Stimulated activated CD8-positive, alpha-beta memory T cell treated with anti-CD3 and anti-CD28 coated beads, Interleukin-4, amount 100 ng/mL, for 24 hours (primary cell): Measurements from ENCODE around the gene ATF4.

Source experiments
- DNase-seq: peaks from one replicate; pipeline ENCODE4 v3.0.0-alpha.2; 2020; ENCODE audit warnings: low read depth

The ATF4 gene, protein sequence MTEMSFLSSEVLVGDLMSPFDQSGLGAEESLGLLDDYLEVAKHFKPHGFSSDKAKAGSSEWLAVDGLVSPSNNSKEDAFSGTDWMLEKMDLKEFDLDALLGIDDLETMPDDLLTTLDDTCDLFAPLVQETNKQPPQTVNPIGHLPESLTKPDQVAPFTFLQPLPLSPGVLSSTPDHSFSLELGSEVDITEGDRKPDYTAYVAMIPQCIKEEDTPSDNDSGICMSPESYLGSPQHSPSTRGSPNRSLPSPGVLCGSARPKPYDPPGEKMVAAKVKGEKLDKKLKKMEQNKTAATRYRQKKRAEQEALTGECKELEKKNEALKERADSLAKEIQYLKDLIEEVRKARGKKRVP

DNA sequence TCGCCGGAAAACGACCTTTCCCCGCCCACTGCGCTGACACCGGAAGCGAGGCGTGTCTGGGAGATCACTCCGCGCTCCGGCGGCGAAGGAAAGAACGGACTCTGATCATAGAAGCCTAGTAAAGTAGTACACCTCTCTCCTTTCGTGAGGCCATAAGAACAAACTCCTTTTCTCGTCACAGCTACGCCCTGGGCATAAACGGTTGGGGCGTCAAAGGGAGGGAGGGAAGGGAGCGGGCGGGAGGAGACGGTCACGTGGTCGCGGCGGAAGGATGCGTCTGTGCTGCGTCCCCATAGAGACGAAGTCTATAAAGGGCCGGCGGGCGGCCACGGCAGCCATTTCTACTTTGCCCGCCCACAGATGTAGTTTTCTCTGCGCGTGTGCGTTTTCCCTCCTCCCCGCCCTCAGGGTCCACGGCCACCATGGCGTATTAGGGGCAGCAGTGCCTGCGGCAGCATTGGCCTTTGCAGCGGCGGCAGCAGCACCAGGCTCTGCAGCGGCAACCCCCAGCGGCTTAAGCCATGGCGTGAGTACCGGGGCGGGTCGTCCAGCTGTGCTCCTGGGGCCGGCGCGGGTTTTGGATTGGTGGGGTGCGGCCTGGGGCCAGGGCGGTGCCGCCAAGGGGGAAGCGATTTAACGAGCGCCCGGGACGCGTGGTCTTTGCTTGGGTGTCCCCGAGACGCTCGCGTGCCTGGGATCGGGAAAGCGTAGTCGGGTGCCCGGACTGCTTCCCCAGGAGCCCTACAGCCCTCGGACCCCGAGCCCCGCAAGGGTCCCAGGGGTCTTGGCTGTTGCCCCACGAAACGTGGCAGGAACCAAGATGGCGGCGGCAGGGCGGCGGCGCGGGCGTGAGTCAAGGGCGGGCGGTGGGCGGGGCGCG is at the start of gene ATF4:
Gene ATF4, plus strand, starts transcription at position 337 of the 880 bp plus-strand sequence. CDS start 884 bp downstream, outside the sequence.
- DNase-seq: peak; percentile 81

DNA sequence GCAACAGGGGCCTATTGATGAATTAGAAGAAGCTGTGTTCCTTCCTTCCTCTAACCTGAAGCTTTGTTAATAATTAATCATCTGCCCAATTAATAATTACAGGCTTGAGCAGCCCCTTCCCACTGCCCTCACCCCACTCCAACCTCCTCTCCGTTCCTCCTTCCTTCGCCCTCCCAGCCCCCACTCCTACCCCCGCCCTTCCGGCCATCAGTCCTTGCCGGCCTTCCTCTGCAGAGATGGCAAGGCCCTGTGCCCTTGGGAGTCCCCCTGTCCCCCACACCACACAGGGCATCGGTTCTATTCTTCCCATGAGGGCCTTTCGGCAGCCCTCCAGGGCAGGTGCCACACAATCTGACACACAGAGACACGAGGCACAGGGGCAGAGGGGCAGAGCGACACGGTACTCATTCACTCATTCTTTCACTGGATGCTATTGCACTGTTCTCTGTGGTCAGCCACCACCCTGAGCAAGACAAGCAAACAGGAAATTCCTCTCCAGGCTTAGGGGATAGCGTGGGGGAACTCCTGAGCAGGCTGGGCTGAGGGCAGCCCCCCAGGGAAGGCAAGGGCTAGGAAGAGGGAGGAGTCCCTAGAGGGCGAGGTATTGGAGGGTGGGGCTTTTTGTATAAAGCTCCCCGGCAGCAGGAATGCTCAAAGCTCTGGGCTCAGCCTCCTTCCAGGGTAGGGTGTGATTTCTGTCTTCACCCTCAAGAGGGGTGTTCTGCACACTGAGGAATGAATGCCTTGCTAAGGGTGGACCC is 48.8 kb upstream of the ATF4 start:
- DNase-seq: no peak

DNA sequence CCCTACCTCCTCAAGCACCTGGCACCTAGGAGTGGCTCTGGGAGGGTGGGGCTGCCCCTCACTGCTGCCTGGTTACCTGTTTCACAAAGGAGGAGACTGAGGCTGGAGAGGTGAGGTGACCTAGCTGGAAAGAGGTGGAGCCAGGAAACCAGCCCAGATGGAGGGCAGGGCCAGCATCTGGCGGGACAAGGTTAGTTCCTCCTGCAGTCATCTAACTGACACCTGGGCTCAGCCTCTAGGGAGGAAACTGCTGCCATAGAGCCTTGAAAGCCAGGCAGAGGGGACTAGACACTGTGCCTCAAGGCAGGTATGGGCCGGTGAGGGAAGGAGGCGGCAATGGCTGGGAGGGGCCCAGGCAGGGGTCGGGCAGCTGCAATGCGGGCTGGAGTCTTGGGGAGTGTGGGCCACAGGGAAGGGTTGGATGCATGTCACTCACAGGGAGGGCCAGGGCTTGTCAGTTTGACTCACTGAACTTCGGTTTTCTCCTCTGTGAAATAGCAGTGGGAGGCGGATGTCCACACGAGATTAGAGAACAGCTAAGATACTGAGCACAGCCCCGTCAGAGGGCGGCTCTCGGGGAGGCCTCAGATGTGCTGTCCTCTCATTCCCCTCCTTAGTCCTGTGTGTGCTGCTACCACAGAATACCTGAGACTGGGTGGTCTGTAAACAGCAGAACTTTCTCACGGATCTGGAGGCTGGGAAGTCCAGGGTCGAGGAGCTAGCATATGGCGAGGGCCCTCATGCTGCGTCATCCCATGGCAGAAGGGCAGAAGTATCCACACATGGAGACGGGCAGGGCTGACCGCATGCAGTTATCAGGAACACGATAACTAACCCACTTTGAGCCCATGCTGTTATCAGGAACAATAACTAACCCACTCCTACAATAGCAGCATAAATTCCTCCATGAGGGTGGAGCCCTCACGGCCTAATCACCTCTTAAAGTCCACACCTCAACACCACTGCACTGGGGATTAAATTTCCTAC is 47.5 kb upstream of the ATF4 start:
- no peak for DNase-seq

DNA sequence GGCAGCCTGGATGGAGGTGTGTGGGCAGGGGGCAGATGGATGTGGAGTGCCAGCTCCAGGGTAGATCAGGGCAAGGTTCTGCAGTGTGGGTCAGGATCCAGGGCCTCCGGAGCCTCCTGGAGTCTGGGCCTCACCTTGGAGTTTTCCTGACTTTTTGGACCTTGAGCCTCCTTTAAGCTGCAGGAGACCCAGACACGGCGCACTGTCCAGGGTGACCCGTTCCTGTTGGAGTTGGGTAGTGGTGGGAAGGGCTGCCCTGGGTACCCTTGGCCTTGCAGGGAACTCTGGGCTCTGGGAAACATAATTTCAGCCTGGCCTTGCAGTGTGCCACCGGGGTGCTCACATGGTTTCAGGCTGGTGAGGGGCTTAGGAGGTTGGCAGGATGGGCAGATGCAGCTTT is 46.5 kb upstream of the ATF4 start:
- DNase-seq: no peak

DNA sequence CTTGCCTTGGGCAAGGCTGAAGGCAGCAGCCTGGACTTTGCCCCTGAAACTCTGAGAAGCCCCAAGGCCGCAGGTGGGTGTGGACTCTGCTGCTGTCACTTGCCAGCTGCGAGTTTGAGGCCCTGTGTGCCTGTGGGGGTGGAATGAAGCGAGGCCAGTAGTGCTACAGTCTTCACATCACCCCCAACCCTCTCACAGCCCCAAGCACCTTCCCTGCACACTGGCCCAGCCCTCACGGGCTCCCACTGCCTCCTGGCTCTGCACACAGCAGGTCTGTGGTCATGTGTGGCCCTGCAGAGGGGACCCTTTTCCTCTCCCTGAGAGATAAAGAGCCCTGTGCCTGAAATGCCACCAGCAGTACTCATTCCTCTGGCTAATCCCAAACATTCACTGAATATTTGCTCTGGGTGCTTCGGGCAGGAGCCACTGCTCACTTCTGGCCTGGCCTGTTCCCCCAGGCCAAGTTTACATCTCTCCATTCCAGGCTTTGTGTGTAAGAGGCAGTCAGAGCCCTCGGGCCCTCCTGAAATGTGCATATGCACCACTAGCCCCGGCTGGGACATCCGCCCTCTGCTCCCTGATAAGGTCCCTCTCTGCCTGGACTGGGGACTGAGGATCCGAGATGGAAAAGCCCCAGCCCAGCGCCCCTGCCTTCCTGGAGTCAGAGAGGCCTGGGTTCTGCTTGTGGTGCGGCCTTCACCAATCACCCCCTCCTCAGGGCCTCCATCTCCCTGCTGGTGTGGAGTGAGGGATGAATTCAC is 45.8 kb upstream of the ATF4 start:
- DNase-seq: no peak

DNA sequence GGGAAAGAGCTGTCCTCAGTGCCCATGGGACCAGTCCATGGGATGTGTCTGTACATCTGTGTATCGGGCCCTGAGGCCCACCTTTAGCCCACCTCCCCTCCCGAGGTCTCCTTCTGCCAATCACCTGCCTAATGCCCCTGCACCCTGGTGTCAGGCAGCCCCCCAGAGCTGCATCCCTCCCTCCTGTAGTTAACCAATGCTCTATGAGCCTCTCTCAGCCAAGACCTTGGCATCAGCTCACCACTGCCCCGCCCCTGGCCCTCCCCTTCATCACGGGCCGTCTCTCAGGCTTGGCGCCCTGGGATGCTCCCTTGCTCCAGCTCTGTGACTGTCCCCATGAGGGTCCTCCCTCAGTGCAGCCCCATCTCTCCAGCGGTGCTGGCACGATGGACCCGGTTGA is 45.0 kb upstream of the ATF4 start:
- DNase-seq: no peak

DNA sequence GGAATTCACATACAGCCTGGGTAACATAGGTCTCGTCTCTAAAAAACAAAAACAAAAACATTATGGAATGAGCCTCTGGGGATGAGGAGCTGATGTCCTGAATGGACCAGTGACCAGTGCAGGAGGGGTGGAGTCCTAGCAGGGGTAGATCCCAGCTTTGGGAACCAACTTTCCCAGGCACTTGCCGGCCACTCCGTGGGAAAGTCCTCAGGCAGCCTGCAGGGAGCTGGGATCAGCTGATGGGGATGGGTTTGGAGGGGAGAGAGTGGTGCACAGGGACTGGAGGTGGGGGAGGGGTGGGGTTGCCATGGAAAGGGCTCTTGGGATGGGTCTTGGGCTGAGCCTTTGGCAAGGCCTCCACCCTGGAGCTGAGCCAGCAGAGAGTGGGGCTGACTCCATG is 44.5 kb upstream of the ATF4 start:
- no peak for DNase-seq

DNA sequence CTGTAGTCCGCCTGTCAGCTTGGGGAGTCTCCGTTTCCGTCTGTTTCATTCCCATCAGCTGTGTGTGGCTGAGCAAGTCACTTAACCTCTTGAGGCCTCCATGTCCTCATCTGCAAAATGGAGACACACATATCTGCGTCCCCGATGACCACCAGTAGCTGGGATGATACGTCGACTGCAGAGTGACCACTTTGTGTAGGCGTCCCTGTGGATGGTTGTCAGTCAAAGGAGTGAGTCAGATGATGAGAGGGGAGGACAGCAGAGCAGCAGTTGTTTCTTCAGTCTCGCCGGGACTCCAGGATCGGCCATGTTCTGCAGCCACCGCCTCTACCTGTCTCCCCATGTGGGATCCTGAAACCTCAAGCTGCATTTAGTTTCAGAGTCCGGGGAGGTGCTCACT is 43.7 kb upstream of the ATF4 start:
- DNase-seq: no peak

DNA sequence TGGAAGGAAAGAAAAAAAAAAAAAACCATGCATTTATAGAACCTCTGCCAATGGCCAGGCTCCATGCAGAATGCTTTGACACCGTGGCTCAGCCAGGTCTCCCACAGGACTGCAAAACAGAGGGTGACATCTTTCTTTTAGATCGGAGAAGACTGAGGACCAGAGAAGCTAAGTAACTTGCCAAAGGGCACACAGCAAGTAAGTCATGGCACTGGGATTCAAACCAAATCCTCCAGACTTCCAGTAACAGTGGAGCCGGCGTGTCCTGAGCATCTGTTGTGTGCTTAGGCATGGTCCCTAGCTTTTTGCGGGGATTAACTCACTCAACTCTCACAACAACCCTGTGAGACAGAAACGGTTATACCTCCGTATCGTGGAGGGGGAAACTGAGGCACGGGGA is 42.8 kb upstream of the ATF4 start:
- no peak for DNase-seq

DNA sequence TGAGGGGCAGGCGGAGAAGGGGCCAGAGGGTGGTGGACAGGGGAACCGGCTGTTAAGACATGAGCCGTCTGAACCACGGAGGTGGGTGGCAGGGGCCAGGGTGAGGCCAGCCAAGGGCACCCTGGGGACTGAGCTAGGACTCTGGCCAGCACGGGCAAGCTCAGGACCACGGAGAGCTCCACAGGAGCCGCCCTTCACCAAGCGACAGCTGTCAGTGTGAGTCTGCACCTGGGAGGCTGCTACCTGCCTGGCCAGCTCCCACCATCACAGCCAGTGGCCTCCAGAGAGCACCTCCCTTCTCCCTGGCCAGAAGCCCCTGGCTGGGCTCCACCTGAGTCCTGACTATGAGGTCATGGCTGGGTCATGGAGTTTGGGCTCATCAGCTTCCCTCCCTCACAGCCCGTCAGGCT is 41.9 kb upstream of the ATF4 start:
- DNase-seq: no peak

DNA sequence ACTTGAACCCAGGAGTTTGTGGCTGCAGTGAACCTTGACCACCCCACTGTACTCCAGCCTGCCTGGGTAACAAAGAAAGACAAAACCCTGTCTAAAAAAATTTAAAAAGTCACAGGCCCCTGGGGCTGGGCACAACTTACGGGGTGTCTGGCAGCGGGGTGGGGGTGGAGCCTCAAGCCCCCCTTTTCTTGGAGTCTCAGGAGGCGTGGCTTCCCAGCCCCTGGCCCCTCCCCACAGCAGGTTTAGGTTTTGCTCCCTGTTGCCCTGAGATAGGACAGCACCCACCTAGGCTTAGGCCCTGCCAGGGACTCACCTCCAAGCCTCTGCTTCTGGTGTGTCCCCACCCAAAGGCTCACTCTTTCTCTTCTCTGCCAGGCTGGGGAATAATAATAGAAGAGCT is 41.1 kb upstream of the ATF4 start:
- DNase-seq: no peak

DNA sequence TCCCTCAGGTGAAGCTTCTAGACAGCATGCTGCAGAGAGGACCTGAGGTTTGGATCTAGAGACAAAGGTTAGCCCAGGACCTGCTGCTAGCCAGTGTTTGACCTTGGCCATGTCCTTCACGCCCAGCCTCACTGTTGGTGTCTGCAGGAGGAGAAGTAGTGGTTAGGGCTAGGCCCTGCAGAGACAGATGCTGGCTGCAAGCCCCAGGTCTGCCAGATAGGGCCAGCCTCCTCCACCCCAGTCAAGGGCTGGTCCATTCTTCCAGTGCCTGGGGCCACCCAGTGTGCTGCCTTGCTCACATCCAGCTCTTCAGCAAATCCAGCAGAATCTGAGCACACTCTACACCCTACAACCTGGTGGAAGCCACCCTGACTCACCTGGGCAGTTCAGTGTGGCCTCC is 39.8 kb upstream of the ATF4 start:
- no peak for DNase-seq

DNA sequence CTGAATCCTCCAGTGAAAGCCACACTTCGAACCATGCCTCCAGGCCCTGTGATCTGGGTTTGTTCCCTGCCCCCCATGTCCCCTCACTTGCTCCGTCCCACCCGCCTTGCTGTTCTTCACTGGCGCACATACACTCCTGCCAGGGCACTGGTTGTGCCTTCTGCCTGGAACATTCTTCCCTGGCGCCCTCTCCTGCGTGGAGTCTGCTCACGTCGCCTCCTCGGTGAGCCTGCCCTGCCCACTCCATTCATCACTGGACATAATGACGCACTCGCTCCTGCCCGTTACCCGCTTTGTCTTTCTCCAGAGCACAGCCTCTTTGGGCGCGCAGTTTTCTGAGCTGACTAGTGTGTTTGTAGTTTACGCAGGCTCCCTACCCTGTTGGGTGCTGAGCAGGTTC is 39.3 kb upstream of the ATF4 start:
- DNase-seq: no peak

DNA sequence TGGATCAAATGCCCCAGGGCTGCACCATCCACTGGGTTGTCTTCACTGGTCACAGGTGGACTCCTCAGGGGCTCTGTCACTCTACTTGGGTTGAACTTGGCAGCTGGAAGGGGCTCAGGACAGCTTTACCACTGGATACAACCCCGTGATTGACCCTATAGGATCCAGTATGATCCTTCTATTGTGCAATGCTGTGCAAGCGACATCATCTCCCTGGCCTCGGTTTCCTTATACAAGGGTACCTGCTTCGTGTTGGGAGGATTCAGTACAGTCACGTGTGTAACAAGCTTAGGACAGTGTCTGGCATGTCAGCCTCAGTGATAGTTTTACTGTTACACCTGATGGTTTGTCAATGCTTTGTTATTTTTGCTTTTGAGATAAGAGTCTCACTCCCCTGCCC is 38.8 kb upstream of the ATF4 start:
- DNase-seq: no peak

DNA sequence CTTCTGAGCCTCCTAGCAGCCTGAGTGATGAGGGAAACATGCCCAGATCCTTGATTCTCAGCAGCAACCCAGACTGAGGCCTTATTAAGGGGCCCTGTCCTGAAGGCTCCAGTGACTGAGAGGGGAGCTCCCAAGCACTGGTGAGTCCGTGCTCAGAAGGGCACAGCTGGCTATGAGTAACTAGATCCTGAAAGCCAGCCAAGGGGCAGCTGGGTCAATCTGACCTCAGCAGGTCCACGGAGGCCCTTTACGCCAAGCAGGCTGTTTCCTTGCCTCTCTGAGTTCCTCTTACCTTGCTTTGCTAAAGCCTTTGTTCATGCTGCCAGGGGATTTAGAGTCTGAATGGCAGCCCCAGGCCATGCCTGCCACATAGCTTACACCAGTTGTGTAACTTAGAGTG is 37.6 kb upstream of the ATF4 start:
- no peak for DNase-seq

DNA sequence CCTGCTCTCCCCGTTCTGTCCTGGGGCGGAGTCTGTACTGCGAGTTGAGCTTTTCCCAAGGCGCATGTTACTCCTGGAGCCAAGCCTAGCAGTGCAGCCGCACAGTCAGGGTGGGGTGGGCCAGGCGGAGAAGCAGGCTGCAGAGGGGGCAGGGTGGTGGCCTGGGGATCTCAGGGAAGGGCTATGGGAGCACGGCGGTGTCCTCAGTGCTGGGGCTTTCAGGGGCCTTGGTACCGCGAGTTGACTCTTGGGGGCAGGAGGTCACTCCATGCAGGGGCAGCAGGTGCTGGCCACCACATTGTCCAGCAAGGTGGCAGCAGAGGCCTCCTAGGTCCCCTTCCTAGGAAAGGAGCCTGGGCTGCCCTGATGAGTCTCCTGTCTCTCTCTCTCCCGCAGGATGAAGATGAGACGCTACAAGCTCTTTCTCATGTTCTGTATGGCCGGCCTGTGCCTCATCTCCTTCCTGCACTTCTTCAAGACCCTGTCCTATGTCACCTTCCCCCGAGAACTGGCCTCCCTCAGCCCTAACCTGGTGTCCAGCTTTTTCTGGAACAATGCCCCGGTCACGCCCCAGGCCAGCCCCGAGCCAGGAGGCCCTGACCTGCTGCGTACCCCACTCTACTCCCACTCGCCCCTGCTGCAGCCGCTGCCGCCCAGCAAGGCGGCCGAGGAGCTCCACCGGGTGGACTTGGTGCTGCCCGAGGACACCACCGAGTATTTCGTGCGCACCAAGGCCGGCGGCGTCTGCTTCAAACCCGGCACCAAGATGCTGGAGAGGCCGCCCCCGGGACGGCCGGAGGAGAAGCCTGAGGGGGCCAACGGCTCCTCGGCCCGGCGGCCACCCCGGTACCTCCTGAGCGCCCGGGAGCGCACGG is 33.2 kb upstream of the ATF4 start:
- no peak for DNase-seq

DNA sequence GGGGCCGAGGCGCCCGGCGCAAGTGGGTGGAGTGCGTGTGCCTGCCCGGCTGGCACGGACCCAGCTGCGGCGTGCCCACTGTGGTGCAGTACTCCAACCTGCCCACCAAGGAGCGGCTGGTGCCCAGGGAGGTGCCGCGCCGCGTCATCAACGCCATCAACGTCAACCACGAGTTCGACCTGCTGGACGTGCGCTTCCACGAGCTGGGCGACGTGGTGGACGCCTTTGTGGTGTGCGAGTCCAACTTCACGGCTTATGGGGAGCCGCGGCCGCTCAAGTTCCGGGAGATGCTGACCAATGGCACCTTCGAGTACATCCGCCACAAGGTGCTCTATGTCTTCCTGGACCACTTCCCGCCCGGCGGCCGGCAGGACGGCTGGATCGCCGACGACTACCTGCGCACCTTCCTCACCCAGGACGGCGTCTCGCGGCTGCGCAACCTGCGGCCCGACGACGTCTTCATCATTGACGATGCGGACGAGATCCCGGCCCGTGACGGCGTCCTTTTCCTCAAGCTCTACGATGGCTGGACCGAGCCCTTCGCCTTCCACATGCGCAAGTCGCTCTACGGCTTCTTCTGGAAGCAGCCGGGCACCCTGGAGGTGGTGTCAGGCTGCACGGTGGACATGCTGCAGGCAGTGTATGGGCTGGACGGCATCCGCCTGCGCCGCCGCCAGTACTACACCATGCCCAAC is 32.4 kb upstream of the ATF4 start:
- no peak for DNase-seq

DNA sequence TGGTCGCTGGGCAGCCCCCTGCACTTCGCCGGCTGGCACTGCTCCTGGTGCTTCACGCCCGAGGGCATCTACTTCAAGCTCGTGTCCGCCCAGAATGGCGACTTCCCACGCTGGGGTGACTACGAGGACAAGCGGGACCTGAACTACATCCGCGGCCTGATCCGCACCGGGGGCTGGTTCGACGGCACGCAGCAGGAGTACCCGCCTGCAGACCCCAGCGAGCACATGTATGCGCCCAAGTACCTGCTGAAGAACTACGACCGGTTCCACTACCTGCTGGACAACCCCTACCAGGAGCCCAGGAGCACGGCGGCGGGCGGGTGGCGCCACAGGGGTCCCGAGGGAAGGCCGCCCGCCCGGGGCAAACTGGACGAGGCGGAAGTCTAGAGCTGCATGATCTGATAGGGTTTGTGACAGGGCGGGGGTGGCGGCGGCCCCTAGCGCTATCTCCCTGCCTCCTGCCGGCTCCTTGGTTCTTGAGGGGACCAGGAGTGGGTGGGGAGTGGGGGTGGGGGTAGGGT is 31.7 kb upstream of the ATF4 start:
- DNase-seq: no peak
